Inflammatory macrophage (primary cell): ENCODE results near the gene BTBD9.
"Not testable (repeated sequence)": the region's sequence is repeated elsewhere in the genome, so short reads cannot be mapped to it uniquely, and the experiment has no call there.

ENCODE experiments used
- DNase-seq, 2 donors: peaks; one replicate each; pipeline ENCODE4 v3.0.0-alpha.2; 2020 to 2022

BTBD9 gene

GRCh38 chr6:38648629-38649028 is 8.9 kb upstream of the BTBD9 start:
- no peak for DNase-seq

- DNase-seq, result no peak
These were observed 6.6 kb upstream of the BTBD9 start for GRCh38 chr6:38646166-38646878.

- no peak for DNase-seq
These were observed 5.2 kb upstream of the BTBD9 start for GRCh38 chr6:38644951-38645350.

- DNase-seq, result no peak
These were observed 634 bp upstream of the BTBD9 start for GRCh38 chr6:38640216-38640909.

GRCh38 chr6:38638941-38639497 is 710 bp downstream of the BTBD9 start:
- DNase-seq, result peak; percentile 15 to 20

- no peak for DNase-seq
These were observed 2.0 kb downstream of the BTBD9 start for GRCh38 chr6:38637756-38638155.

- DNase-seq, result no peak
These were observed 3.7 kb downstream of the BTBD9 start for GRCh38 chr6:38636027-38636426.

- DNase-seq, result no peak
These were observed 5.2 kb downstream of the BTBD9 start for GRCh38 chr6:38634518-38634917.

- DNase-seq, result no peak
These were observed 7.2 kb downstream of the BTBD9 start for GRCh38 chr6:38632490-38632889.

GRCh38 chr6:38631186-38631783 is 8.4 kb downstream of the BTBD9 start:
- peak in 1 of 2 donors; percentile 10 for DNase-seq

- no peak for DNase-seq
These were observed 14.5 kb downstream of the BTBD9 start for GRCh38 chr6:38625217-38625616.

- not testable (repeated sequence) for DNase-seq
These were observed 20.4 kb downstream of the BTBD9 start for GRCh38 chr6:38619342-38619741.

GRCh38 chr6:38618301-38618700 is 21.4 kb downstream of the BTBD9 start:
- DNase-seq, result not testable (repeated sequence)

GRCh38 chr6:38617856-38618255 is 21.9 kb downstream of the BTBD9 start:
- no peak for DNase-seq

- DNase-seq, result no peak
These were observed 27.4 kb downstream of the BTBD9 start for GRCh38 chr6:38612143-38612965.

GRCh38 chr6:38610050-38610625 is 29.6 kb downstream of the BTBD9 start:
- no peak for DNase-seq

GRCh38 chr6:38604700-38605099 is 35.0 kb downstream of the BTBD9 start:
- no peak for DNase-seq

- no peak for DNase-seq
These were observed 35.8 kb downstream of the BTBD9 start for GRCh38 chr6:38603966-38604365.

- DNase-seq, result no peak
These were observed 36.2 kb downstream of the BTBD9 start for GRCh38 chr6:38603496-38603895.

GRCh38 chr6:38599966-38600550 is 39.7 kb downstream of the BTBD9 start:
- no peak for DNase-seq

- DNase-seq, result no peak
These were observed 40.5 kb downstream of the BTBD9 start for GRCh38 chr6:38599261-38599660.
